AG10803 (cell line): Measurements from ENCODE around the gene FHIT.
A peak's percentile ranks its signal among the peaks of the same experiment; 100 is the strongest.

Experiments
- DNase-seq: peaks from one replicate; pipeline ENCODE4 v3.0.0; 2010; ENCODE audit warnings: low read depth
- H3K4me3 ChIP-seq: 2 replicates; pipeline ENCODE4 v1.5.1; 2011; ENCODE audit warnings: mild to moderate bottlenecking, low read length, control low read depth
- TF ChIP-seq, protein P1 (sequence below): conservative IDR thresholded peaks from 2 replicates; pipeline ENCODE4 v1.5.1; 2011; ENCODE audit warnings: mild to moderate bottlenecking, low read length, control low read depth, inconsistent platforms

FHIT gene

DNA sequence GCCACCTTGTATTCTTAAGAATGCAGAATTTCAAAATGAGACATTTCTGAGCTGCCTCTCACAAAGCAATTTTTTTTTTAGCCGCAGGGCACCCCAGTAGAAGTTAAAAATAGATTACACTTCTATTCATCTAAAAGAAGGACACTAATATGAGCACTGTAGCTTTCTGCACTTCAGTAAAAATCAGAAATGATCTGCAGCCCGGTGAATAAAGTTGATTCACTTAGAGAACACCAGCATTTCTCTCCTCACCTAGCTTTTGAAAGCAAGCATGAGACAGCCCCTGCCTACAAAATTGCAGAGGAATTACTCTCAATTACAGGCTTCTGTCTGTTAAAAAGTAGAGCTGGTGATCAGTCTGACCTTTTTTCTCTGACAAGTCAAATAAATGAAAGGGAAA is 1062.4 kb downstream of the FHIT start:
- DNase-seq = no peak
- H3K4me3 ChIP-seq = no peak overlapping the region
- TF ChIP-seq, protein P1, sequence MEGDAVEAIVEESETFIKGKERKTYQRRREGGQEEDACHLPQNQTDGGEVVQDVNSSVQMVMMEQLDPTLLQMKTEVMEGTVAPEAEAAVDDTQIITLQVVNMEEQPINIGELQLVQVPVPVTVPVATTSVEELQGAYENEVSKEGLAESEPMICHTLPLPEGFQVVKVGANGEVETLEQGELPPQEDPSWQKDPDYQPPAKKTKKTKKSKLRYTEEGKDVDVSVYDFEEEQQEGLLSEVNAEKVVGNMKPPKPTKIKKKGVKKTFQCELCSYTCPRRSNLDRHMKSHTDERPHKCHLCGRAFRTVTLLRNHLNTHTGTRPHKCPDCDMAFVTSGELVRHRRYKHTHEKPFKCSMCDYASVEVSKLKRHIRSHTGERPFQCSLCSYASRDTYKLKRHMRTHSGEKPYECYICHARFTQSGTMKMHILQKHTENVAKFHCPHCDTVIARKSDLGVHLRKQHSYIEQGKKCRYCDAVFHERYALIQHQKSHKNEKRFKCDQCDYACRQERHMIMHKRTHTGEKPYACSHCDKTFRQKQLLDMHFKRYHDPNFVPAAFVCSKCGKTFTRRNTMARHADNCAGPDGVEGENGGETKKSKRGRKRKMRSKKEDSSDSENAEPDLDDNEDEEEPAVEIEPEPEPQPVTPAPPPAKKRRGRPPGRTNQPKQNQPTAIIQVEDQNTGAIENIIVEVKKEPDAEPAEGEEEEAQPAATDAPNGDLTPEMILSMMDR = no peak

DNA sequence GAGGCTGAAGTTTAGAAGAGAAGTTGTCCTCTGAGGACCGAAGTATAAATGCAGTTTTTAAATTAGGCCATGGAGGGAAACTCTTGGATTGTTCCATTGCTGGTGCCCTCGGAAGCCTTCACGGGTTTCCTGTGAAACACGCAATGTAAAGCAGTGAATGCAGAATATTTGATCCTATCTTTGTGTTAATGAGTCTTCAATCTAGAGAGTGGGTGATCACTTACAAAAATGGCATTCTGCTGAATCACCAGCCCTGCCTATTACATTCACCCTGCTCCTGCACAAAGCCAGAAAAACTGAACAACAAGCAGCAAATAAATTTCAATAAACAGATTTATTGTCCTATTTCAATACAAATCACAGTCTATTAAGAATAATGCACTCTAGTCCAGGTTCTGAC is 1063.9 kb downstream of the FHIT start:
- TF ChIP-seq, protein P1 = no peak
- H3K4me3 ChIP-seq = no peak overlapping the region
- no peak for DNase-seq

DNA sequence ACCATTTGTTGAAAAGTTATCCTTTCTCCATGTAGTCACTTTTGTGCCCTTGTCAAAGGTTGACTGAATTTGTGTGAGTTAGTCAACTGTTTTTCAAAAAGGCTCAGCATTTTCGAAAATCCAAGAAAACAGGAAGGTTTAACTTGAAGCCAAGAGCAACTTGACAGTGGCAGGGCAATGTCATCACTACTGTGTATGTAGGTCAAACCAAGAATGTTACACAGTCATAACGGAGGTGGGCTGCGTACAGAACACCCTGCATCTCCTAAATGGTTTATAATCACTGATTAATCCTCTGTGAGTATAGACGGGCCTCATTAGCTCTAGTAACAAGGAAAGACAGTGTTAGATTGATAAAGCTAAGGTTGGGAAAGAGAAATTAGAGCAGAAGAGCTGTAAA is 1064.9 kb downstream of the FHIT start:
- no peak for DNase-seq
- no peak overlapping the region for H3K4me3 ChIP-seq
- TF ChIP-seq, protein P1 = no peak

DNA sequence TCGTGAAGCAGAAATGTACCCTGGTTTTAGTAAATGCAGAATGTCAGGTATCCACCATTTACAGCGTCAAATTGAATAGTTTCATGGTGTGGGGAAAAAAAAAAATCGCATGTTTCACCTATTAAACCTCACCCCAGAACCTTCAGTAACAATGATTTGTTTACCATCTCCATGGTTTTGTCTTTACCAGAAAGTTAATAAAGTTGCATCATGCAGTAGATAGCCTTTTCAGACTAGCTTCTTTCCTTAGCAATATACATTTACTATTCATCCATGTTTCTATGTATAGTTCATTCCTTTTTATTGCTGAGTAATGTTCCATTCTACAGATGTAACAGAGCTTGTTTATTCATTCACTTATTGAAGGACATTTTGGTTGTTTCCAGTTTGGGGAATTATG is 1066.1 kb downstream of the FHIT start:
- DNase-seq = no peak
- H3K4me3 ChIP-seq = no peak overlapping the region
- TF ChIP-seq, protein P1 = no peak

DNA sequence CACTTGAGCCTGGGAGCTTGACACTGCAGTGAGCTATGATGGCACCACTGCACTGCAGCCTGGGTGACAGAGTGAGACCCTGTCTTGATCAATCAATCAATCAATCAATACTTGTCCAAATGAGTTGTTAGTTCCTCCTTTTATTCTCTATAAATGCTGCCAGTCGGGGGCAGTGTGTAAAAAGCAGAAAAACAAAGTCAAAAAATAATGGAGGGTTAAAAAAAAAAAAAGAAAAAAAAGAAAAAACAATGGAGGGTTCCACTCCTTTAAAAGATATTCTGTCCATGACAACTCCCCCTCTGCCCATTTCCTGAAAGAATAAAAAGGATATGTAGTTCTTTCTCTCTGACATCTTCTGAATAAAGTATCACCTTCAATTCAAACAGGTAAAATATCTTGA is 1068.6 kb downstream of the FHIT start:
- TF ChIP-seq, protein P1 = no peak
- DNase-seq = no peak

DNA sequence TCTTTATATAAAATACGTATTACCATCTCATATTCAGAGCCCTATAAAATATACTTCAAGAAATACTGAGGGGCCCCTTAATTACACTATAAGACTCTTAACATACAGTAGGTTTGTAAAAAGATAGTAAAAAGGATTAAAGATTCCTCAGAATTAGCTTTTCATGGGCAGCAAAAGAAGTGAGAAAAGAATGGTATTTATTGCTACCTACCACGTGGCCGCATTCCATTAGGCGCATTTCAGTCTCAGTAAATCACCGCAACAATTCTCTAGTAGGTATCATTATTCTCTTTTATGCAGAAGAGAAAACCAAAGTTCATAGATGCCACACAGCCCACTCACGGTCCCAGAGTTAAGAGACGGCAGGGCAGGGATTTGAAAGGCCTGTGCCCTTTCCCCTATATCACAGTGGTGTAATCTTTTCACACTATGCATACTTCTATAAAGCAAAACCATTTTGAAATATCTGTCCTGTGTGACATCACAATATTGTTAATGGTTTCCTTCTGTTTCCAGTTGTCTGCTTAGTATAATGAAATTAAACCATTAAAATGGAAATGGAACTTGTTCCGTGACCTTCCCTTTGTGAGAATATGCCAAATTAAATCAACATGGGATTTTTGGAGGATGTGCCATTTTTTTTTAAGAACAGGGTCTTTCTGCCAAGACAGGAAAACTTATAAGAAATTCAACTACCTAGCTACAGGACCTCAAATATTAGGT is 1072.2 kb downstream of the FHIT start:
- TF ChIP-seq, protein P1 = no peak

More for the DNA sequence above, 1068.6 kb downstream of the FHIT start:
- no peak overlapping the region for H3K4me3 ChIP-seq

DNA sequence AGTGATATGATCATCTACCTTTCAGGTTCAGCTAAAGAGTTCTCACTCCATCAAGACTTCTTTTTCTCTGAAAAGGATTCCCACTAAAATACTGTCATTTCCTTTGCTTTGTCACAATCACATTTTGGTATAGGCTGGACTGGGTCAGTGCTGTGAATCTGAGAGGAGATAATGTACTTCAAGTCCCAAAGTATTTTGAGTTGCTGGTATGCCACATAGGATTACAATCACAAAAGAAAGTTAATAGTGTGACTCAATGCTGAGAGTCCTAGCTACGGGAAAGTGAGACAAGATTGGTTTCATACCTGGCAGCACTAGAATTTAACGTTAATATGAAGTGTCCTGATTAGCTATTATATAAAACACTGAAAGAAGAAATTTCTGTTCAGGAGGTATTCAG is 1073.5 kb downstream of the FHIT start:
- H3K4me3 ChIP-seq = no peak overlapping the region
- TF ChIP-seq, protein P1 = no peak
- no peak for DNase-seq

More for the DNA sequence above, 1072.2 kb downstream of the FHIT start:
- no peak overlapping the region for H3K4me3 ChIP-seq
- peak; percentile 31 for DNase-seq
